Measurements from ENCODE around the gene HEATR9. TPM values are rescaled to one million over a fixed set of nuclear protein-coding genes. Genes with fewer than 3 reads are reported as not detected.
"Not testable (repeated sequence)": the region's sequence is repeated elsewhere in the genome, so short reads cannot be mapped to it uniquely, and the experiment has no call there.

The HEATR9 gene
- total RNA-seq, 2 donors from 2014 or later = 0.40 TPM; not detected in 1

DNA sequence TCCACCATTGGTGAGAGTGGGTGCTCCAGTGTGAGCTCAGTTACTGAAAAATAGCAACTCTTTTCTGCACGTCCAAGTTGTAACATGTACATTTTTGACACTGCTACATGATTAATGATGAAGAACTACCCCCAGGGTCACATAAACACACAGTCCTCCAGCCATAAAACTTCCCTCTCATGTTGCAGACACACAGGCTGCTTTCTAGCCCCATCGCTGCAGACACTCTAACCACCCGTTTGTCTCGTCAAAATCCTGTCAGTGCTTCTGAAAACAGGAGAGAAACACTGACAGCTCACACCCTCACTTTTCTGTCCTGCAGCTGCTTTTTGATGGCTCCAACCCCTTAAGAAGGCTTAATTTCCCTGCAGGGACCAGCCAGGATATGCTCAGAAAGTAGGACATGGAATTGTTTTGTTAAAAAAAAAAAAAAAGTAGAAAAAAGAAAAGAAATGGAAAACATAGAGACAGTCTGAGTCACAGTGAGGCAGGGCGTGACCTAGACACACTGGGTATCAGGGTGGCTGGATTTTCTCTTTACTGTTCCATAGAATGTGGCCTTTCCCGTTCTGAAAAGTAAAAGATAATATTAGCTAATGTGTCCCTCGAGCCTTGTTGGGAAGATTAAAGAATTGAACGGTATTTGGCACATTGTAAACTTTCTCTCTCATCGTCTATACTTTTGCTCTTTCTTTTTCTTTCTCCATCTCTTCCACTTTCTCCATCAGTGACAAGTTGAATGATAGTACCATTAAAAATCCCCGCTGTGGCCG, 32.2 kb upstream of the HEATR9 start:
- Histone ChIP-seq H3K4me3 (no peak overlapping the region), H3K9me3 (no peaks in the 10 kb centered on the region), H3K27ac (no peak overlapping the region), H3K4me1 (replicated peaks) (no peaks in the 10 kb centered on the region), H3K27me3 (replicated peaks; ENCODE audit: insufficient read depth) (no peaks in the 10 kb centered on the region), H3K36me3 (no peaks in the 10 kb centered on the region)
- 37% methylated on average over 11 of the region's 11 CpGs for WGBS
- TF ChIP-seq, protein P1, sequence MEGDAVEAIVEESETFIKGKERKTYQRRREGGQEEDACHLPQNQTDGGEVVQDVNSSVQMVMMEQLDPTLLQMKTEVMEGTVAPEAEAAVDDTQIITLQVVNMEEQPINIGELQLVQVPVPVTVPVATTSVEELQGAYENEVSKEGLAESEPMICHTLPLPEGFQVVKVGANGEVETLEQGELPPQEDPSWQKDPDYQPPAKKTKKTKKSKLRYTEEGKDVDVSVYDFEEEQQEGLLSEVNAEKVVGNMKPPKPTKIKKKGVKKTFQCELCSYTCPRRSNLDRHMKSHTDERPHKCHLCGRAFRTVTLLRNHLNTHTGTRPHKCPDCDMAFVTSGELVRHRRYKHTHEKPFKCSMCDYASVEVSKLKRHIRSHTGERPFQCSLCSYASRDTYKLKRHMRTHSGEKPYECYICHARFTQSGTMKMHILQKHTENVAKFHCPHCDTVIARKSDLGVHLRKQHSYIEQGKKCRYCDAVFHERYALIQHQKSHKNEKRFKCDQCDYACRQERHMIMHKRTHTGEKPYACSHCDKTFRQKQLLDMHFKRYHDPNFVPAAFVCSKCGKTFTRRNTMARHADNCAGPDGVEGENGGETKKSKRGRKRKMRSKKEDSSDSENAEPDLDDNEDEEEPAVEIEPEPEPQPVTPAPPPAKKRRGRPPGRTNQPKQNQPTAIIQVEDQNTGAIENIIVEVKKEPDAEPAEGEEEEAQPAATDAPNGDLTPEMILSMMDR (IDR thresholded peaks at IDR 0.05) = no peak
- intact Hi-C loops (cut with DNase I) = no loop called here
- DNase-seq (ENCODE audit: low spot score) = no peak

DNA sequence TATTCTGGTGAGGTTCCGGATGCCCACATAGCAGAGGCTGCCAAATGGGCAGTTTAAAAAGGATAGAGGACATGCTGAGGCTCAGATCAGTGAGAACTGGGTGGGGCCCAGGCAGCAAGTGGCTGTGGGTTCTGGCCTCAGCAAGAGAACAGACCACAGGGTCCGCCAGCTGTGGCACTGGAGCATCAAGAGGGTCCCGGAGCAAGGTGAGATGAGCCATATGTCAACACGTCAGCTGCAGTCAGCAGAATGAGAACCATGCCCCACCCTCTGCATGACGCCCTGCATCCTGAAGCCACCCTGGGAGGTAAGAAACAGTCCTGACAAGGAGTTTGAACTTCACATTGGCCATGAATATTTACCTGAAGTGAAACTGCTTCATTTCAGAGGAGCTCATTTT, 31.6 kb upstream of the HEATR9 start:
- WGBS = 54% methylated on average over 5 of the region's 5 CpGs
- TF ChIP-seq POLR2A (IDR thresholded peaks at IDR 0.05) (no peak), POLR2AphosphoS5 (IDR thresholded peaks at IDR 0.05) (no peak)
- TF ChIP-seq, protein P1 (IDR thresholded peaks at IDR 0.05) = no peak
- no peak for DNase-seq (ENCODE audit: low spot score)
- Histone ChIP-seq H3K36me3 (no peaks in the 10 kb centered on the region), H3K4me1 (replicated peaks) (no peaks in the 10 kb centered on the region), H3K27me3 (replicated peaks; ENCODE audit: insufficient read depth) (no peaks in the 10 kb centered on the region), H3K9me3 (no peaks in the 10 kb centered on the region), H3K27ac (no peak overlapping the region), H3K4me3 (no peak overlapping the region)
- intact Hi-C loops (cut with DNase I) = no loop called here

DNA sequence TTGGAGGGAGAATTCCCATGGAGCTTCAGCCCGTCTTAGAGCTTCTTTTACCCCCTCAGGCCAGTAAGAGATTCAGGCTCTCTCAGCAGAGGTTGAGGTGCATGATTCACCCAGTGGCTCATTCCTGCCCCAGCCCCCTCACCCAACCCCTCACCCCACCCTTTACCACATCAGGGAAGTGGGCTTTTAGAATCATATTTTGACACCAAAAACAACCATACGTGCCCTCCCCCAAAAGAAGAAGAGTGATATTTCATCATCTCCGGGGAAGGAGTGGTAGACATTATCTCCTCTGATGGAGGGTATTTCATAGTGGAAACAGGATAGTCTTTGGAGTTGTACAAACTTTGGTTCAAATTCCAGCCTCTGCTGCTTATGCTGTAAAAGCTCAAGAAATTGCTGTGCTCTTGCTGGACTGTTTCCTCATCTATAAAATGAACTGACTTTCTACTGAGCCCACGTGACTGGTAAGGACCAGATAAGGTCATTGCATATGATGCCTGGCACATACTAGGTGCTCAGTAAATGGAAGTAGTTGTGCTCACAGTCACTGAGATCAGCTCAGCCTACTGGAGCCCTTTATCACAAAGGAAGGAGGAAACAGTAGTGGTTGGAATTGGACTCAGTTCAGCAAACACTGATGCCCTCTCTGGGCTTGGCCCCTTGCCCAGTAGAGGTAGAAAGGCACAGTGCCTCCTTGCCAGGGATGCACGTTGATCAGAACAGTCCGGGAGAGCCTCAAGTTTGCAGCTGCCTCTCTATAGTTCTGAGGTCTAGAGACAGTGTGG, 29.8 kb upstream of the HEATR9 start:
- DNase-seq (ENCODE audit: low spot score) = peak; percentile 56
- no peaks in the 10 kb centered on the region for H3K36me3 ChIP-seq

DNA sequence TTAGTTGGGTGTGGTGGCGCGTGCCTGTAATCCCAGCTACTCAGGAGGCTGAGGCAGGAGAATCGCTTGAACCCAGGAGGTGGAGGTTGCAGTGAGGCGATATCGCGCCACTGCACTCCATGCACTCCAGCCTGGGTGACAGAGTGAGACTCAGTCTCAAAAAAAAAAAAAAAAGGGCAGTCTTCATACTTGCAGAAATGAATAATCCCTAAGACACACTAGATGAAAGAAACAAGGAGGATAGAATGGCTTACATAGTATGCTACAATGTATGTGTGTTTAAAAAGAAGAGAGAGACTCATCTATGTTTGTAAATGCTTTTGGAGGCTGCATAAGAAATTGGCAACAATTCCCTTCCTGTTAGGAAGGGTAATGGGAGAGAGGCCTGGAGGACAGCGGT, 29.1 kb upstream of the HEATR9 start:
- H3K27ac ChIP-seq; H3K27me3 ChIP-seq (replicated peaks; ENCODE audit: insufficient read depth); DNase-seq (ENCODE audit: low spot score); intact Hi-C loops (cut with DNase I); H3K4me1 ChIP-seq (replicated peaks); H3K36me3 ChIP-seq; H3K4me3 ChIP-seq; H3K9me3 ChIP-seq: not testable (repeated sequence)
- WGBS = 96% methylated on average over 7 of the region's 7 CpGs

More for the DNA sequence above, 29.8 kb upstream of the HEATR9 start:
- H3K27ac ChIP-seq = no peak overlapping the region
- H3K9me3 ChIP-seq = no peaks in the 10 kb centered on the region
- no peak overlapping the region for H3K4me3 ChIP-seq
- no peaks in the 10 kb centered on the region for H3K27me3 ChIP-seq (replicated peaks; ENCODE audit: insufficient read depth)
- TF ChIP-seq POLR2AphosphoS5 (IDR thresholded peaks at IDR 0.05) (peak; percentile 6), POLR2A (IDR thresholded peaks at IDR 0.05) (no peak)
- TF ChIP-seq, protein P1 (IDR thresholded peaks at IDR 0.05) = no peak
- intact Hi-C loops (cut with DNase I) = no loop called here
- WGBS = 45% methylated on average over 6 of the region's 6 CpGs
- no peaks in the 10 kb centered on the region for H3K4me1 ChIP-seq (replicated peaks)

DNA sequence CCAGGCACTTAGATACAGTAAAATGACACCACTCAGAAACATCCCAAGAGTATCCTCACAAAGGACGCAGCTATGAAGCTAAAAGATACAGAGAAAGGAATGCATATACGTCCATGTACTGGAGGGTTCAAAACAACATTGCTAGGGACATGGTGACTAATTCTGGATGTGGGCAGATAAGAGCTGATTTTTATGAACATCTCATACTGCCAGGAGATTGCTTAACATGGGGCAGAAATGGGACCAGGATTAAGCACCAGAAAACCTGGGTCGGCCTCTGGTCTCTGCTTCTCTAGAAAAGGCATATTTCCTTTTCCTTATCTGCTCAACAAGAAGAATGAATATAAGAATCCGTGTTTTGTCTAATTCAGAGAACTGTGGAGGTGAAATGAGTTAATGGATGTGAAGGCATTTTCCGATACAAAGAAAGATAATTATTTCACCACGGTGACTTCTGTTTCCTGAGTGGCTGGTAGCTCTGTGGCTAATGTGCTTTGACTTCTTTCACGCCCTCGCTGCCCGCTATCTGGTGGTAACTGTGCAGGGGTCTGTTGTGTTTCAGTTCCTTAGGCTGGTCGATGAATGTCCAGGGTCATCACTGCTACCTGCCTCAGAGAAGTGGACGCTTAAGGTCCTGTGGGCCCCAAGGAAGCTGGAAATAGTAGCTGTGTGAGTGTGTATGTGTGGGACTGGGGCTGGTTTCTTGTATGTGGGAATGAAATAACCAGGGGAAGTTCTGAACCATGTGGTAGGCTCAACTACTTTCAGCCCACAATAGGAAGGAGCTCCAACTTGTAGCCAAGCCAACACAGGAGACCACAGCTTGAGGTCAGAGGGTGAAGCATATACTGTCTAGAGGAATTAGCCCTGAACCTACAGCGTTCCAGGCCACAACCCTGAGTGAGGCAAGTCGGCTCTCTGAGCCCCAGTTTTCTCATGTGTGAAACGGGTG, 27.2 kb upstream of the HEATR9 start:
- 88% methylated on average over 14 of the region's 14 CpGs for WGBS

More for the DNA sequence above, 27.2 kb upstream of the HEATR9 start:
- no peak overlapping the region for H3K27ac ChIP-seq
- no peak for DNase-seq (ENCODE audit: low spot score)
- TF ChIP-seq POLR2AphosphoS5 (IDR thresholded peaks at IDR 0.05) (no peak), POLR2A (IDR thresholded peaks at IDR 0.05) (no peak)
- TF ChIP-seq, protein P1 (IDR thresholded peaks at IDR 0.05) = no peak
- intact Hi-C loops (cut with DNase I) = no loop called here
- H3K4me1 ChIP-seq (replicated peaks) = no peaks in the 10 kb centered on the region
- H3K4me3 ChIP-seq = no peak overlapping the region
- H3K9me3 ChIP-seq = no peaks in the 10 kb centered on the region
- no peaks in the 10 kb centered on the region for H3K27me3 ChIP-seq (replicated peaks; ENCODE audit: insufficient read depth)
- no peaks in the 10 kb centered on the region for H3K36me3 ChIP-seq

All from prostate gland (tissue), 2 donors.